ENCODE data around the gene EML3. TPM values are rescaled to one million over a fixed set of nuclear protein-coding genes. Genes with fewer than 3 reads are reported as not detected.

The EML3 gene
- total and polyA plus RNA-seq, 2 donors = 17.8 to 99.3 TPM

DNA sequence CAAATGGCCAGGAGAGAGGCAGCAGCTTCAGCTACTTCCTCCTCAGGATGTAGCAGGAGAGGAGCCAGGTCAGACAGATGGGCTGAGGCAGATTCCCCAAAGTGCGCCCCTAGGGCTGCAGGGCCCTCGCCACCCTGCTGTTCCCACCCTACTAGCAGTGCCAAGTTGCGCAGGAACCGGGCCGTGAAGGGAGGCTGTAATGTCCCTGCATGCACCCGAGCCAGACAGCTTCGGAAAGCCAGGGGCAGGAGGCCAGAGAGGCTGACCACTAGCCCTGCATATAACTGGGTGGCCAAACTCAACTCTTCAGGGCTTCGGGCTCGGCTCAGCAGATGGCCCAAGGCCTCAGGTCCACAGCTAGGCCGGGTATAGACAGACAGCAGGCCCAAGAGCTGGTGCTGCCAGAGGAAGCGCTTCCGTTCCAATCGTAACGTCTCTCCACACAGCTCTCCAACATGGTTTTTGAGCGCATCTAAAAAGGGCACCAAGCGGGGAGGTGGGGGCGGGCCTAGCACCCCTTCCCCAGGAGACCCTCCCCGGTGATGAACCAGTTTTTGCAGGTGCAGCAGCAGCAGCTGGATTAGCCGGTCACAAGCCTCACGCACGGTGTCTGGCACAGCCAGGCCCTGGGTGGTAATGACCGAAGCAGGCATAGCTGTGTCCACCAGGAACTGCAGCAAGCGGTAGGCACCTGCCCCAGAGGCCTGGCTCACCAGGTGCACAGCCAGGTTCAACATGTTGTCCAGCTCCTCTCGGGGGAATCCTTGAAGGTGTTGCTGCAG lies 35.8 kb upstream of the EML3 start:
- Histone ChIP-seq H3K27me3 (ENCODE audit: control insufficient read depth in 2 of 2, insufficient read depth in 1 of 2, low read length in 1 of 2) (no peaks in the 10 kb centered on the region), H3K27ac (ENCODE audit: low read depth in 1 of 2, low read length in 1 of 2) (no peak overlapping the region), H3K9me3 (ENCODE audit: control insufficient read depth in 2 of 2, insufficient read depth in 1 of 2, low read length in 1 of 2) (no peaks in the 10 kb centered on the region), H3K4me1 (ENCODE audit: control insufficient read depth in 2 of 2, insufficient read depth in 2 of 2, low read length in 2 of 2) (peaks cover 20 to 33% of the 10 kb centered on the region in 2 donors), H3K36me3 (ENCODE audit: control insufficient read depth in 2 of 2, insufficient read depth in 2 of 2, low read length in 1 of 2) (peaks cover 17 to 36% of the 10 kb centered on the region in 2 donors), H3K4me3 (ENCODE audit: low read length in 2 of 2) (no peak overlapping the region)
- DNase-seq (ENCODE audit: low read depth in 6 of 9, low spot score in 9 of 9) = no peak
- WGBS = 97% methylated on average over 24 of the region's 24 CpGs

DNA sequence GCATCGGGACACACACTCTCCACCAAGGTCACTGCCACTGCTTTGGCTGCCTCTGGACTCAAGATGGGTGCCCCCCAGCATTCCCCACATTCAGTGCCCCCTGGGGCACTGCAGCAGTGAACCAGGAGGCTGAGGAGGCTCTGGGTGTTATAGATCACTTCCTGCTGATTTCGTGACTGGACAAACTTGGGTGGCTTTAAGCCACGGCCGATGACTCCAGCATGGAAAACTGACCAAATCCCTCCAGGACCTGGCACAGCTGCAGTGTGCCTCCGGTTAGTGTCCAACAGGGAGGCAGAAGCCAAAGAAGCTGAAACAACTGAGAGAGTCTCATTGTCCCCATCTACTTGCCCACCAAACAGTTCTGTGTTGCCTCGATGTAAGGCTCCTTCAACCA lies 35.0 kb upstream of the EML3 start:
- no peak overlapping the region for H3K4me3 ChIP-seq (ENCODE audit: low read length in 2 of 2)
- peaks cover 20 to 42% of the 10 kb centered on the region in 2 donors for H3K36me3 ChIP-seq (ENCODE audit: control insufficient read depth in 2 of 2, insufficient read depth in 2 of 2, low read length in 1 of 2)
- H3K27me3 ChIP-seq (ENCODE audit: control insufficient read depth in 2 of 2, insufficient read depth in 1 of 2, low read length in 1 of 2) = no peaks in the 10 kb centered on the region
- WGBS = 95% methylated on average over 6 of the region's 6 CpGs
- DNase-seq (ENCODE audit: low read depth in 6 of 9, low spot score in 9 of 9) = no peak
- H3K4me1 ChIP-seq (ENCODE audit: control insufficient read depth in 2 of 2, insufficient read depth in 2 of 2, low read length in 2 of 2) = peaks cover 19 to 32% of the 10 kb centered on the region in 2 donors
- H3K27ac ChIP-seq (ENCODE audit: low read depth in 1 of 2, low read length in 1 of 2) = no peak overlapping the region
- H3K9me3 ChIP-seq (ENCODE audit: control insufficient read depth in 2 of 2, insufficient read depth in 1 of 2, low read length in 1 of 2) = no peaks in the 10 kb centered on the region

DNA sequence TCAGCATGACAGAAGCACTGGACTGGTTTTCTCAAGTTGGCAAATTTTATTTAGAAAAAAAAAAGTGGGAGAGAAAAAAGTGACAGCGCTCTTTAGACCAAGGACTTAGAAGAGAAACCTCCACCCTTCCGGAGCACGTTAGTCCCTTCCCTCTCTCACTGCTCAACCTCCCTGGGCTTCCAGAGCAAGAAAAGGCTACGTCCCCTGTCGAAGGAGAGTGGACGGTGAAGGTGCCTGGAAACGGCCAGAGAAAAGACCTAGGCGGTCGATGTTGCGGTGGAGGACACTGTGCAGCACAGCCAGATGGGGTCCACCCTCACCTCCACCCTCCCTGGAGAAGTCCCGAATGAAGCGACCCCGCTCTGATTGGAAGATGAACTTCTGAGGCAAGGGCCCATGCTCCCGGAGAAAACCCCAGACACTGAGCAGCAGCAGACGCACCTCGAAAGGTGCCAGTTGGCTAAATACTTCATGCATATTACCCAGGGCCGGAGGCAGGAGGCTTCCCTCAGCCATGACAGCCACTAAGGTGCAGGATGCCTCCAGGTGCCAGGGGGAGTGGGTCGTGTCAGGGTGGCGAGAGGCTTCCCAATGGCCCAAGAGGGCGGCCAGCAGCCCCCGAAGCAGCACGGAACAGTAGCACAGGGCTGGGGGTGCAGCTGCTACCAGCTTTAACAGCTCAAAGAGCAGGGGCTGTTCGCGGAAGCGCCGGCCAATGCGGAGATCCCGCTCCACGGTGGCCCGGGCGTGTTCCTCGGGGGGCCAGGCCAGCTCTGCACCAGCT lies 34.4 kb upstream of the EML3 start:
- no peaks in the 10 kb centered on the region for H3K27me3 ChIP-seq (ENCODE audit: control insufficient read depth in 2 of 2, insufficient read depth in 1 of 2, low read length in 1 of 2)
- peaks cover 20 to 42% of the 10 kb centered on the region in 2 donors for H3K36me3 ChIP-seq (ENCODE audit: control insufficient read depth in 2 of 2, insufficient read depth in 2 of 2, low read length in 1 of 2)
- H3K9me3 ChIP-seq (ENCODE audit: control insufficient read depth in 2 of 2, insufficient read depth in 1 of 2, low read length in 1 of 2) = no peaks in the 10 kb centered on the region
- no peak for DNase-seq (ENCODE audit: low read depth in 6 of 9, low spot score in 9 of 9)
- H3K27ac ChIP-seq (ENCODE audit: low read depth in 1 of 2, low read length in 1 of 2) = peak overlapping the region in 1 of 2 donors; percentile 33
- peak overlapping the region; percentile 68 to 100 for H3K4me3 ChIP-seq (ENCODE audit: low read length in 2 of 2)
- H3K4me1 ChIP-seq (ENCODE audit: control insufficient read depth in 2 of 2, insufficient read depth in 2 of 2, low read length in 2 of 2) = peaks cover 14 to 26% of the 10 kb centered on the region in 2 donors
- 82% methylated on average over 32 of the region's 32 CpGs for WGBS

DNA sequence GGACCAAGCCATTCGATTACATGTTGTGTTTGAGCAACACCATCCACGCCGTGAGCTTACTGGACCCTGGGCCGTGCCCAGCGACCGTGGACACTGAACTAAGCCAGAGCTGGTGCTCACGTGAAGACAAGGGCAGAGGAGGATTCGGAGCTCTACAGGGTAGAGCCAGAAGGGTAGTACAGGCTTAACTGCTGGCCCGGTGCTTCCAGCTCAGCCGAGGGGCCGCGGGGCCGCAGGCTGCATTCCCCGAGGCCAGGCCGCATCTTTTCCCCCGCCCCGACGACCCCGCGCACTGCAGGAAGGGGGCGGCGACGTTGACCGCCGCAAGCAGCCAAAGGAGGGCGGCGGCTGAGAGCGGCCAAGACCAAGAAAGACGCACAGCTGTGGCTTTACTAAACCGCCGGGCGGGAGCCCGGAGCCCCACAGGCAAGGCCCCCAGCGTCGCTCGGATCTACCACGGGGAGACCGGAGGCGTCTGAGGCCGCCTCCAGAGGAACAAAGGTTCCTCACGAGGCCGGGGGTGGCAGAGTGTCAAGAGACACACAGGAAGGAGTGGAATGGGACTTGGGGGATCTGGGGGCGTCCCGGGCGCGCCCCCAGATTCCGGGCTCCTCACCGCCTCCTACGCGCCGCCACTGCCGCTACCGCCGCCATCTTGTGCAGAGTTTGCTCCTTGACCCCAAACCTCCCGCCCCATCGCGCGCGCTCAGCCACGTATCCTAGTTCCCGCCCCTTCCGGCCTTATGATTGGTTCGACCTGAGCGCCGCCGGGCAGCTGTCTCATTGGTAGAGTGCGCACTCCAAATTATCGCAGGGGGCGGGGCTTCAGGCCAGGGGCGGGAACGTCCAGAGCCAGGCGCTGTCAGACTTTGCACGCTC lies 33.6 kb upstream of the EML3 start, which contains the start of gene GANAB:
GANAB (minus strand) TSS at position 668 of the 879 bp plus-strand sequence; CDS start at position 654, 14 bp downstream.
- Histone ChIP-seq H3K4me3 (ENCODE audit: low read length in 2 of 2) (peak within 1 kb of the TSS; percentile 68 to 100), H3K9me3 (ENCODE audit: control insufficient read depth in 2 of 2, insufficient read depth in 1 of 2, low read length in 1 of 2) (no peaks in the 10 kb centered on the region), H3K4me1 (ENCODE audit: control insufficient read depth in 2 of 2, insufficient read depth in 2 of 2, low read length in 2 of 2) (peaks cover 9 to 27% of the 10 kb centered on the region in 2 donors), H3K36me3 (ENCODE audit: control insufficient read depth in 2 of 2, insufficient read depth in 2 of 2, low read length in 1 of 2) (peaks cover 20 to 42% of the 10 kb centered on the region in 2 donors), H3K27me3 (ENCODE audit: control insufficient read depth in 2 of 2, insufficient read depth in 1 of 2, low read length in 1 of 2) (no peaks in the 10 kb centered on the region), H3K27ac (ENCODE audit: low read depth in 1 of 2, low read length in 1 of 2) (peak within 1 kb of the TSS; percentile 81 to 89)
- under 1% methylated on average over 73 of the region's 73 CpGs for WGBS
- DNase-seq (ENCODE audit: low read depth in 6 of 9, low spot score in 9 of 9) = peak; percentile 90 to 99 (median 97)

DNA sequence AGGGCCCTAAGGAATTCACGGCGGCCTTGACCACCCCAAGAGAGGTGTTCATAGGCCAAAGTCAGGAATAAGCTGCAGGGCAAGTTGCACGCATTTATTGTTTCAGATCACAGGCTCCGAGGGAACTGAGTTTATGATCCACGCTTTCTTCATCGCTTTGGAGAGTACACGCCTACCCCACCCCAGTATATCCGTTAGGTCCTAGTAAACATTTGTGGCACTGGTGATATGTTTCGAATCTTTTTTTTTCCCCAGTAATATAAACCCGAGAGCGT lies 33.0 kb upstream of the EML3 start:
- Histone ChIP-seq H3K4me1 (ENCODE audit: control insufficient read depth in 2 of 2, insufficient read depth in 2 of 2, low read length in 2 of 2) (peaks cover 9 to 32% of the 10 kb centered on the region in 2 donors), H3K36me3 (ENCODE audit: control insufficient read depth in 2 of 2, insufficient read depth in 2 of 2, low read length in 1 of 2) (peaks cover 20 to 42% of the 10 kb centered on the region in 2 donors), H3K27ac (ENCODE audit: low read depth in 1 of 2, low read length in 1 of 2) (peak overlapping the region; percentile 81 to 89), H3K4me3 (ENCODE audit: low read length in 2 of 2) (peak overlapping the region; percentile 68 to 100), H3K9me3 (ENCODE audit: control insufficient read depth in 2 of 2, insufficient read depth in 1 of 2, low read length in 1 of 2) (no peaks in the 10 kb centered on the region), H3K27me3 (ENCODE audit: control insufficient read depth in 2 of 2, insufficient read depth in 1 of 2, low read length in 1 of 2) (no peaks in the 10 kb centered on the region)
- WGBS = 19% methylated on average over 11 of the region's 11 CpGs
- peak in 1 of 9 donors; percentile 28 for DNase-seq (ENCODE audit: low read depth in 6 of 9, low spot score in 9 of 9)

DNA sequence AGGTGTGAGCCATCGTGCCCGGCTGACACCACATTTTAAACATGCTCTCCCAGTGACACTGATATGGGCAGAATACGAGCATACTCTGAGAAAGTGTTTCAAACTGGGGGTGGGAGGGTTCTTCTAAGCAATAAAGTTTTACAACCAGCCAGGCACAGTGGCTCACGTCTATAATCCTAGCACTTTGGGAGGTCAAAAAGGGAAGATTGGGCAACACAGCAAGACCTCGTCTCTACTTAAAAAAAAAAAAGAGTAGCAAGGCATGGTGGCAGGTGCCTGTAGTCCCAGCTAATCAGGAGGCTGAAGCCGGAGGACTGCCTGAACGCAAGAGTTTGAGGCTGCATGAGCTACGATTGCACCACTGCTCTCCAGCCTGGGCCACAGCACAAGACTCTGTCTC lies 31.6 kb upstream of the EML3 start:
- Histone ChIP-seq H3K27me3 (ENCODE audit: control insufficient read depth in 2 of 2, insufficient read depth in 1 of 2, low read length in 1 of 2) (no peaks in the 10 kb centered on the region), H3K9me3 (ENCODE audit: control insufficient read depth in 2 of 2, insufficient read depth in 1 of 2, low read length in 1 of 2) (no peaks in the 10 kb centered on the region), H3K36me3 (ENCODE audit: control insufficient read depth in 2 of 2, insufficient read depth in 2 of 2, low read length in 1 of 2) (peaks cover 18 to 41% of the 10 kb centered on the region in 2 donors), H3K27ac (ENCODE audit: low read depth in 1 of 2, low read length in 1 of 2) (no peak overlapping the region), H3K4me3 (ENCODE audit: low read length in 2 of 2) (no peak overlapping the region), H3K4me1 (ENCODE audit: control insufficient read depth in 2 of 2, insufficient read depth in 2 of 2, low read length in 2 of 2) (peaks cover 9 to 33% of the 10 kb centered on the region in 2 donors)
- WGBS = 98% methylated on average over 8 of the region's 8 CpGs
- DNase-seq (ENCODE audit: low read depth in 6 of 9, low spot score in 9 of 9) = no peak

DNA sequence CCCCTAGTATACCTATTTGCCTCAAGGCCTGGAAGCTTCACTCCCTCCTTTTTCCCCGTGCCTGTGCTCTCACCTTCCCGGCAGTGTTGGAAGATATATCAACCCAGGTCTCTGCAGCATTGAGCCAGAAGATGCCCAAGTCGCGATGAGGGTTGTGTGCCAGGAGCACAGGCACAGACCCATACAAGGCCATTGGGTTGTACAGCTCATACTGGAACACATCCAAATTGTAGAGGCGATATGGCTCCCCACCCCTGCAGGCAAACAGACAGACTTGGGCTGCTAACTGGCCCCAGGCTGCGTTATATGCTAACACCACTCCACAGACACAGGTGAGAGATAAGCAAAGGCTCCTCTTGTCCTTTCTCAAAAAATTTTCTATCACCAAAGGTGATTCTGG lies 19.9 kb upstream of the EML3 start:
- Histone ChIP-seq H3K36me3 (ENCODE audit: control insufficient read depth in 2 of 2, insufficient read depth in 2 of 2, low read length in 1 of 2) (peaks cover 72 to 94% of the 10 kb centered on the region in 2 donors), H3K9me3 (ENCODE audit: control insufficient read depth in 2 of 2, insufficient read depth in 1 of 2, low read length in 1 of 2) (no peaks in the 10 kb centered on the region), H3K27ac (ENCODE audit: low read depth in 1 of 2, low read length in 1 of 2) (no peak overlapping the region), H3K4me3 (ENCODE audit: low read length in 2 of 2) (no peak overlapping the region), H3K27me3 (ENCODE audit: control insufficient read depth in 2 of 2, insufficient read depth in 1 of 2, low read length in 1 of 2) (no peaks in the 10 kb centered on the region), H3K4me1 (ENCODE audit: control insufficient read depth in 2 of 2, insufficient read depth in 2 of 2, low read length in 2 of 2) (no peaks in the 10 kb centered on the region)
- DNase-seq (ENCODE audit: low read depth in 6 of 9, low spot score in 9 of 9) = no peak
- WGBS = 97% methylated on average over 6 of the region's 6 CpGs

DNA sequence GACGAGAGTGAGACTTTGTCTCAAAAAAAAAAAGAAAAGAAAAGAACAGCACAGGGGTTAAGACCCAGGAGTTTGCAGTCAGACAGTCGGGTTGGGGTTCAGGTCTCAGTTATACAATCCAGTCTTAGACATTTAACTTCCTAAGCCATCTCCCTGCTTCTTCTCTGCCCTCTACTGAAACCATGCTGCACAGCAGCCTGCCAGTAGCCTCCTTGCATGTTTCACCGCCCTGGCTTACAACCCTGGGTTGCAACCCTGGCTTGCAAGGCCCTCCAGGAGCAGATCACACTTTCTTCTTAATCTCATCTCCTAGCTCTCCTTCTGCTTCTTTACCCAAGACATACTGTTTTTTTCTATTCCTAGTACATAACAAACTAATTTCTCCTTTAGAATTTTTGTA lies 15.1 kb upstream of the EML3 start:
- Histone ChIP-seq H3K27ac (ENCODE audit: low read depth in 1 of 2, low read length in 1 of 2) (no peak overlapping the region), H3K27me3 (ENCODE audit: control insufficient read depth in 2 of 2, insufficient read depth in 1 of 2, low read length in 1 of 2) (no peaks in the 10 kb centered on the region), H3K9me3 (ENCODE audit: control insufficient read depth in 2 of 2, insufficient read depth in 1 of 2, low read length in 1 of 2) (no peaks in the 10 kb centered on the region), H3K36me3 (ENCODE audit: control insufficient read depth in 2 of 2, insufficient read depth in 2 of 2, low read length in 1 of 2) (peaks cover 67 to 76% of the 10 kb centered on the region in 2 donors), H3K4me3 (ENCODE audit: low read length in 2 of 2) (no peak overlapping the region), H3K4me1 (ENCODE audit: control insufficient read depth in 2 of 2, insufficient read depth in 2 of 2, low read length in 2 of 2) (no peaks in the 10 kb centered on the region)
- 97% methylated on average over 3 of the region's 3 CpGs for WGBS
- no peak for DNase-seq (ENCODE audit: low read depth in 6 of 9, low spot score in 9 of 9)

All from thymus (tissue), 11 donors.